B cell (primary cell): ENCODE data around the gene ITGAE.

Source experiments
- CTCF ChIP-seq: fragments of 200-600 bp; IDR thresholded peaks from one replicate; pipeline ENCODE4 v1.8.0; 2022; ENCODE audit warnings: antibody characterized with exemption, mild to moderate bottlenecking
- EZH2 ChIP-seq: IDR thresholded peaks from 2 replicates; pipeline ENCODE4 v1.6.1; 2012; ENCODE audit warnings: borderline replicate concordance, low read depth, mild to moderate bottlenecking, moderate library complexity, low read length; ENCODE audit not compliant: insufficient read depth, poor library complexity, severe bottlenecking

GRCh38 chr17:3828151-3828851, 27.3 kb upstream of the ITGAE start:
- TF ChIP-seq CTCF (no peak), EZH2 (no peak)
